Heart left ventricle (tissue), 13 donors: Measurements from ENCODE around the gene GABRA1.

Source experiments
- CTCF ChIP-seq, 12 donors: fragments of 200-600 bp; sonication (generic) in 4 of 12; IDR thresholded peaks; one replicate each; pipeline versions ENCODE4 v1.5.0 to v1.8.0; 2018 to 2022; ENCODE audit warnings: antibody characterized with exemption in 12 of 12, mild to moderate bottlenecking in 5 of 12
- POLR2A ChIP-seq, 2 donors: fragments of 450-650 bp; IDR thresholded peaks; one replicate each; pipeline ENCODE4 v1.6.1; 2017; ENCODE audit warnings: antibody characterized with exemption in 2 of 2, mild to moderate bottlenecking in 2 of 2, moderate library complexity in 2 of 2
- donor health status: ischemic (EF 13 %, LVEDD 7.1; RV severe dilation, severe dysfunction).
- donor health status: DM: no; HTN: yes; CAD: no.
- donor health status: DM: no; HTN: no; CAD: no.
- donor health status: ischemic (EF 25% LVEDD 6.9; RV normal size, moderate dysfunction).
- donor health status: ischemic (EF 25% LVEDD 5.7; RV mildly dilated, moderate dysfunction).
- donor health status: ischemic (EF 35%, LVEDD 5.7; RV mildly dilated, moderate dysfunction).
- donor health status: nonischemic (EF 11% LVEDD 7.7; RV severe dilation, severe dysfunction).
- donor health status: DM: yes; HTN: yes; CAD: no.
- donor health status: PGD.
- donor health status: ischemic (EF 29% LVEDD 5.4; RV normal size, mild dysfunction).
- donor health status: nonischemic (EF 23%, LVEDD 6.1; RV moderate dilation, normal function).

- TF ChIP-seq CTCF (IDR thresholded peaks at IDR 0.05), result no peak
- no peak for TF ChIP-seq POLR2A (IDR thresholded peaks at IDR 0.05)
Observed at GRCh38 chr5:161857358-161857757, 9.4 kb downstream of the GABRA1 start.
